K562 (cell line): ENCODE measurements around the gene NEDD8. TPM values are rescaled to one million over a fixed set of nuclear protein-coding genes. Genes with fewer than 3 reads are reported as not detected.

Source experiments
- AFF1 ChIP-seq, 2 experiments: fragments of 450-650 bp; IDR thresholded peaks; 2 replicates each; pipeline ENCODE4 v1.6.1; 2018; ENCODE audit warnings: mild to moderate bottlenecking in 2 of 2, low read depth in 1 of 2; ENCODE audit not compliant: partially characterized antibody in 2 of 2
- ARID1B ChIP-seq: fragments of 450-650 bp; IDR thresholded peaks from 2 replicates; pipeline ENCODE4 v1.6.1; 2016; ENCODE audit warnings: antibody characterized with exemption, mild to moderate bottlenecking, inconsistent platforms
- ATF6 ChIP-seq: sonication (generic); formaldehyde crosslinking; IDR thresholded peaks from 2 replicates; pipeline ENCODE4 v1.4.0; 2020; ENCODE audit warnings: mild to moderate bottlenecking, missing genetic modification reagents
- DNMT1 ChIP-seq: fragments of 450-650 bp; IDR thresholded peaks from 2 replicates; pipeline ENCODE4 v1.6.1; 2016; ENCODE audit warnings: antibody characterized with exemption, mild to moderate bottlenecking
- HCFC1 ChIP-seq: IDR thresholded peaks from 2 replicates; pipeline ENCODE4 v1.6.1; 2012; ENCODE audit warnings: low read depth, low read length, improper control_type of control experiment
- HDAC1 ChIP-seq, 2 experiments: fragments of 450-650 bp; IDR thresholded peaks; 2 replicates each; pipeline ENCODE4 v1.6.1; 2016 to 2017; ENCODE audit warnings: inconsistent platforms in 1 of 2, mild to moderate bottlenecking in 1 of 2, moderate library complexity in 1 of 2
- HMG20A ChIP-seq: fragments of 450-650 bp; formaldehyde crosslinking; conservative IDR thresholded peaks from 2 replicates; pipeline ENCODE4 v1.4.0; 2020; ENCODE audit warnings: mild to moderate bottlenecking, mixed read lengths
- PHF8 ChIP-seq: fragments of 200-600 bp; sonication (generic); IDR thresholded peaks from 2 replicates; pipeline ENCODE4 v1.6.1; 2012; ENCODE audit warnings: mixed run types, mild to moderate bottlenecking, inconsistent platforms, low read length, moderate library complexity, borderline replicate concordance
- PML ChIP-seq: IDR thresholded peaks from 2 replicates; pipeline ENCODE4 v1.6.1; 2012; ENCODE audit warnings: low read length, inconsistent platforms
- POLR2G ChIP-seq: fragments of 200-400 bp; formaldehyde crosslinking; IDR thresholded peaks from 2 replicates; pipeline ENCODE4 v1.6.1; 2017; ENCODE audit warnings: low read depth, mild to moderate bottlenecking, antibody characterized with exemption, low read length, moderate library complexity
- RBBP5 ChIP-seq: fragments of 200-600 bp; sonication (generic); IDR thresholded peaks from 2 replicates; pipeline ENCODE4 v1.6.1; 2012; ENCODE audit warnings: borderline replicate concordance, mild to moderate bottlenecking, low read length, control low read depth, inconsistent platforms; ENCODE audit not compliant: insufficient read depth, poor library complexity, severe bottlenecking
- SAP30 ChIP-seq: fragments of 200-600 bp; sonication (generic); IDR thresholded peaks from 2 replicates; pipeline ENCODE4 v1.6.1; 2012; ENCODE audit warnings: borderline replicate concordance, low read depth, mild to moderate bottlenecking, moderate library complexity, low read length, control low read depth, inconsistent platforms; ENCODE audit not compliant: insufficient read depth, poor library complexity, severe bottlenecking
- TARDBP ChIP-seq: fragments of 450-650 bp; IDR thresholded peaks from 2 replicates; pipeline ENCODE4 v1.6.1; 2016
- USF2 ChIP-seq: sonication (generic); formaldehyde crosslinking; IDR thresholded peaks from 2 replicates; pipeline ENCODE4 v1.5.0; 2020; ENCODE audit warnings: missing genetic modification reagents
- polyA plus RNA-seq, 8 experiments: library from polyadenylated mRNA; depleted of rRNA in 4 of 8; stranded (reverse) in 5 of 8; unstranded in 3 of 8; fragments of >200 nt; fragmentation: Nextera tagmentation in 2 of 8; fragmentation: Illumina TruSeq in 1 of 8; extraction: Ambion mirVana in 2 of 8; extraction: Trizol in 1 of 8; gene quantifications; 2 replicates each; pipeline versions ENCODE4 v1.2.1 to v1.2.3, GENCODE V29; 2011 to 2014; ENCODE audit warnings: inconsistent platforms in 1 of 8, missing spikeins in 1 of 8
- total RNA-seq, 7 experiments: library from RNA; depleted of rRNA in 6 of 7; stranded (reverse); fragments of >200 nt in 6 of 7; fragmentation: Illumina TruSeq in 2 of 7; extraction: Trizol in 2 of 7; gene quantifications; 2 replicates each; pipeline versions ENCODE4 v1.2.1 to v1.2.3, GENCODE V29; 2011 to 2021; ENCODE audit warnings: low replicate concordance in 1 of 7
- TF ChIP-seq, protein P1 (sequence below): fragments of 450-650 bp; IDR thresholded peaks from 2 replicates; pipeline ENCODE4 v1.6.1; 2016; ENCODE audit warnings: antibody characterized with exemption
- TF ChIP-seq, protein P2 (sequence below): fragments of 450-650 bp; IDR thresholded peaks from 2 replicates; pipeline ENCODE4 v1.6.1; 2014; ENCODE audit warnings: low read depth, mild to moderate bottlenecking, moderate library complexity, borderline replicate concordance

Gene NEDD8
- total and polyA plus RNA-seq, 9 of the 15 experiments (the other 6 are each of a cell fraction or from before 2014, with no cell fraction given) = 142 to 691 (median 260) TPM

GRCh38 chr14:24232121-24232644 lies at the start of gene NEDD8 (continued):
- TF ChIP-seq USF2 (CRISPR knock-in tag) (no peak), ARID1B (no peak), TARDBP (no peak), HCFC1 (peak; percentile 95), PML (0 out of 2 replicates have a peak, but pooled peaks have one; percentile 18), HMG20A (CRISPR knock-in tag) (no peak), AFF1 (IDR thresholded peaks at IDR 0.05; ENCODE audit: low read depth in 1 of 2, partially characterized antibody in 2 of 2) (peak in 1 of 2 experiments; percentile 97), POLR2G (peak; percentile 76), HDAC1 (IDR thresholded peaks at IDR 0.05) (peak in 1 of 2 experiments; percentile 78; a peak in 2 of 4 replicates), SAP30 (peak; percentile 49), DNMT1 (no peak), RBBP5 (peak; percentile 32), ATF6 (CRISPR knock-in tag) (no peak), PHF8 (peak; percentile 69; the same call in 1 of the 2 replicates)
- TF ChIP-seq, protein P1, sequence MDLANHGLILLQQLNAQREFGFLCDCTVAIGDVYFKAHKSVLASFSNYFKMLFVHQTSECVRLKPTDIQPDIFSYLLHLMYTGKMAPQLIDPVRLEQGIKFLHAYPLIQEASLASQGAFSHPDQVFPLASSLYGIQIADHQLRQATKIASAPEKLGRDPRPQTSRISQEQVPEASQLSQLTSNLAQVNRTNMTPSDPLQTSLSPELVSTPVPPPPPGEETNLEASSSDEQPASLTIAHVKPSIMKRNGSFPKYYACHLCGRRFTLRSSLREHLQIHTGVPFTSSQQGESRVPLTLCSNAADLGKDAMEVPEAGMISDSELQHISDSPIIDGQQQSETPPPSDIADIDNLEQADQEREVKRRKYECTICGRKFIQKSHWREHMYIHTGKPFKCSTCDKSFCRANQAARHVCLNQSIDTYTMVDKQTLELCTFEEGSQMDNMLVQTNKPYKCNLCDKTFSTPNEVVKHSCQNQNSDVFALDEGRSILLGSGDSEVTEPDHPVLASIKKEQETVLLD = no peak
- TF ChIP-seq, protein P2, sequence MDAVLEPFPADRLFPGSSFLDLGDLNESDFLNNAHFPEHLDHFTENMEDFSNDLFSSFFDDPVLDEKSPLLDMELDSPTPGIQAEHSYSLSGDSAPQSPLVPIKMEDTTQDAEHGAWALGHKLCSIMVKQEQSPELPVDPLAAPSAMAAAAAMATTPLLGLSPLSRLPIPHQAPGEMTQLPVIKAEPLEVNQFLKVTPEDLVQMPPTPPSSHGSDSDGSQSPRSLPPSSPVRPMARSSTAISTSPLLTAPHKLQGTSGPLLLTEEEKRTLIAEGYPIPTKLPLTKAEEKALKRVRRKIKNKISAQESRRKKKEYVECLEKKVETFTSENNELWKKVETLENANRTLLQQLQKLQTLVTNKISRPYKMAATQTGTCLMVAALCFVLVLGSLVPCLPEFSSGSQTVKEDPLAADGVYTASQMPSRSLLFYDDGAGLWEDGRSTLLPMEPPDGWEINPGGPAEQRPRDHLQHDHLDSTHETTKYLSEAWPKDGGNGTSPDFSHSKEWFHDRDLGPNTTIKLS = peak; percentile 76; the same call in 1 of the 2 replicates
